RWPE2 (cell line): ENCODE data around the gene MIAT.

Source experiments
- ATAC-seq: fragments of 200-7000 bp; cut with Tn5 transposase; 3 replicates; pipeline ENCODE4 v1.9.1; 2021; ENCODE audit warnings: low read depth
- DNase-seq: peaks from one replicate; pipeline ENCODE4 v3.0.0-alpha.2; 2020; ENCODE audit warnings: low spot score
- H3K27ac ChIP-seq: fragments of 450-650 bp; 2 replicates; pipeline ENCODE4 v1.5.1; 2017; ENCODE audit warnings: mild to moderate bottlenecking; ENCODE audit not compliant: poor library complexity, severe bottlenecking
- H3K27me3 ChIP-seq: fragments of 250-450 bp; sonication (Bioruptor Pico); 2 replicates; pipeline ENCODE4 v1.5.1; 2021; ENCODE audit warnings: mild to moderate bottlenecking, moderate library complexity; ENCODE audit not compliant: insufficient read depth, poor library complexity, severe bottlenecking
- H3K36me3 ChIP-seq: fragments of 250-450 bp; sonication (Bioruptor Pico); 2 replicates; pipeline ENCODE4 v1.5.1; 2020; ENCODE audit warnings: low read depth, mild to moderate bottlenecking, moderate library complexity
- H3K4me1 ChIP-seq: fragments of 250-450 bp; sonication (Bioruptor Pico); 2 replicates; pipeline ENCODE4 v1.5.1; 2021; ENCODE audit warnings: mild to moderate bottlenecking, moderate library complexity; ENCODE audit not compliant: insufficient read depth, poor library complexity, severe bottlenecking
- H3K4me3 ChIP-seq: fragments of 250-450 bp; sonication (Bioruptor Pico); 2 replicates; pipeline ENCODE4 v1.5.1; 2021; ENCODE audit warnings: mild to moderate bottlenecking, moderate library complexity; ENCODE audit not compliant: severe bottlenecking
- H3K9me3 ChIP-seq: fragments of 250-450 bp; sonication (Bioruptor Pico); 2 replicates; pipeline ENCODE4 v1.5.1; 2021; ENCODE audit warnings: mild to moderate bottlenecking, moderate library complexity; ENCODE audit not compliant: severe bottlenecking
- CTCF ChIP-seq: fragments of 450-650 bp; IDR thresholded peaks from one replicate; pipeline ENCODE4 v1.5.1; 2017; ENCODE audit warnings: mild to moderate bottlenecking, moderate library complexity; ENCODE audit not compliant: poor library complexity, severe bottlenecking

MIAT gene

GRCh38 chr22:26680485-26680884 is 23.1 kb downstream of the MIAT start:
- H3K4me1 ChIP-seq, result no peaks in the 10 kb centered on the region
- H3K9me3 ChIP-seq, result no peaks in the 10 kb centered on the region

GRCh38 chr22:26681395-26681821 is 24.0 kb downstream of the MIAT start:
- Histone ChIP-seq H3K27ac (no peak overlapping the region), H3K4me3 (no peak overlapping the region), H3K27me3 (no peaks in the 10 kb centered on the region), H3K9me3 (no peaks in the 10 kb centered on the region), H3K36me3 (peaks cover 17% of the 10 kb centered on the region), H3K4me1 (no peaks in the 10 kb centered on the region)
- DNase-seq (no peak), ATAC-seq (peak; percentile 59; the same call in 2 of the 3 replicates)
- no peak for TF ChIP-seq CTCF

More at GRCh38 chr22:26680485-26680884, 23.1 kb downstream of the MIAT start:
- Histone ChIP-seq H3K27ac (no peak overlapping the region), H3K27me3 (no peaks in the 10 kb centered on the region), H3K36me3 (peaks cover 17% of the 10 kb centered on the region), H3K4me3 (no peak overlapping the region)
- no peak for ATAC-seq
- TF ChIP-seq CTCF, result no peak
- no peak for DNase-seq

- Histone ChIP-seq H3K4me1 (no peaks in the 10 kb centered on the region), H3K36me3 (peaks cover 17% of the 10 kb centered on the region), H3K4me3 (no peak overlapping the region), H3K9me3 (no peaks in the 10 kb centered on the region), H3K27ac (no peak overlapping the region), H3K27me3 (no peaks in the 10 kb centered on the region)
- ATAC-seq (no peak), DNase-seq (no peak)
- no peak for TF ChIP-seq CTCF
Observed at GRCh38 chr22:26684168-26684567, 26.8 kb downstream of the MIAT start.

- H3K4me3 ChIP-seq, result no peak overlapping the region
- H3K9me3 ChIP-seq, result no peaks in the 10 kb centered on the region
- H3K27ac ChIP-seq, result no peak overlapping the region
- H3K36me3 ChIP-seq, result peaks cover 12% of the 10 kb centered on the region; the same call in 1 of the 2 replicates
- H3K4me1 ChIP-seq, result no peaks in the 10 kb centered on the region
- no peaks in the 10 kb centered on the region for H3K27me3 ChIP-seq
- no peak for TF ChIP-seq CTCF
- DNase-seq (no peak), ATAC-seq (no peak)
Observed at GRCh38 chr22:26685601-26686000, 28.2 kb downstream of the MIAT start.

GRCh38 chr22:26687439-26687838 is 30.1 kb downstream of the MIAT start:
- ATAC-seq, result no peak

More at GRCh38 chr22:26687439-26687838, 30.1 kb downstream of the MIAT start:
- H3K36me3 ChIP-seq, result no peaks in the 10 kb centered on the region
- H3K9me3 ChIP-seq, result no peaks in the 10 kb centered on the region
- no peaks in the 10 kb centered on the region for H3K27me3 ChIP-seq
- TF ChIP-seq CTCF, result no peak
- H3K4me1 ChIP-seq, result no peaks in the 10 kb centered on the region
- DNase-seq, result no peak
- no peak overlapping the region for H3K27ac ChIP-seq
- H3K4me3 ChIP-seq, result no peak overlapping the region
